ENCODE data around the gene MAFG. TPM values are rescaled to one million over a fixed set of nuclear protein-coding genes. Genes with fewer than 3 reads are reported as not detected.
A peak's percentile ranks its signal among the peaks of the same experiment; 100 is the strongest.

The MAFG gene
- total and polyA plus RNA-seq, 9 of the 15 experiments (the other 6 are each of a cell fraction or from before 2014, with no cell fraction given): 1.1 to 58.1 (median 24.9) TPM

DNA sequence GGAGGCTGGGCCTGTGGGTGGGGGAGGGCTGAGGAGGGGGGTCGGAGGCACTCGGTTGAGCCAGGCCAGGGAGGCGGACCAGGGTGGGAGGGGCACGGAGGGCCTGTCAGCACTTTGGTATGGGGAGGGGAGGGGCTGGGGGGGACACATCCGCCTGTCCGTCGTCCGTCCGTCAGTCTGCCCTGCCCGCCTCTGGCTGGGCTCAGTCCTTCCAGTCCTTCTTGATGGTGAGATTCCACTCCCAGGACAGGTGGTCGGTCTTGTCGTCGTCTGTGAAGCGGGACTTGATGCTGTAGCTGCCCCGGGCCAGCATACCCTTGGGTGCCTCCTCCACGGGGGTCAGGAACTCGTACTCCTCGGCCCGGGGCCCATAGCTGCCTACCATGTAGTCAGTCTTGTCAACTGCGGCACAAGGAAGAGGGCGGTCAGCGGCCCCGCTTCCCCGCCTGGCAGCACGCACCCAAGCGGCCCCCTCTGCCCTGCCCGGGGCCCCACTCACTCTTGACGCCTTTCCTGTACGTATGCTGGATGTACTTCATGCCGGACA is 58.8 kb downstream of the MAFG start (continued):
- TF ChIP-seq ETS1 (conservative IDR thresholded peaks at IDR 0.05; ENCODE audit: control insufficient read depth, low read depth, low read length) (0 out of 2 replicates have a peak, but pooled peaks have one; percentile 1), SREBF2 (CRISPR knock-in tag; IDR thresholded peaks at IDR 0.05) (no peak), ZNF253 (CRISPR knock-in tag; conservative IDR thresholded peaks at IDR 0.05) (no peak), ZNF174 (CRISPR knock-in tag; IDR thresholded peaks at IDR 0.05) (no peak), ARID1B (IDR thresholded peaks at IDR 0.05) (no peak), SUPT5H (IDR thresholded peaks at IDR 0.05) (no peak), ZNF347 (CRISPR knock-in tag; IDR thresholded peaks at IDR 0.05; ENCODE audit: low read depth) (no peak), PCBP1 (IDR thresholded peaks at IDR 0.05; ENCODE audit: low read depth, low read length, poor library complexity, severe bottlenecking) (peak; percentile 74), FOSL1 (tag; conservative IDR thresholded peaks at IDR 0.05) (0 out of 2 replicates have a peak, but pooled peaks have one; percentile 12)
- TF ChIP-seq, protein P1, sequence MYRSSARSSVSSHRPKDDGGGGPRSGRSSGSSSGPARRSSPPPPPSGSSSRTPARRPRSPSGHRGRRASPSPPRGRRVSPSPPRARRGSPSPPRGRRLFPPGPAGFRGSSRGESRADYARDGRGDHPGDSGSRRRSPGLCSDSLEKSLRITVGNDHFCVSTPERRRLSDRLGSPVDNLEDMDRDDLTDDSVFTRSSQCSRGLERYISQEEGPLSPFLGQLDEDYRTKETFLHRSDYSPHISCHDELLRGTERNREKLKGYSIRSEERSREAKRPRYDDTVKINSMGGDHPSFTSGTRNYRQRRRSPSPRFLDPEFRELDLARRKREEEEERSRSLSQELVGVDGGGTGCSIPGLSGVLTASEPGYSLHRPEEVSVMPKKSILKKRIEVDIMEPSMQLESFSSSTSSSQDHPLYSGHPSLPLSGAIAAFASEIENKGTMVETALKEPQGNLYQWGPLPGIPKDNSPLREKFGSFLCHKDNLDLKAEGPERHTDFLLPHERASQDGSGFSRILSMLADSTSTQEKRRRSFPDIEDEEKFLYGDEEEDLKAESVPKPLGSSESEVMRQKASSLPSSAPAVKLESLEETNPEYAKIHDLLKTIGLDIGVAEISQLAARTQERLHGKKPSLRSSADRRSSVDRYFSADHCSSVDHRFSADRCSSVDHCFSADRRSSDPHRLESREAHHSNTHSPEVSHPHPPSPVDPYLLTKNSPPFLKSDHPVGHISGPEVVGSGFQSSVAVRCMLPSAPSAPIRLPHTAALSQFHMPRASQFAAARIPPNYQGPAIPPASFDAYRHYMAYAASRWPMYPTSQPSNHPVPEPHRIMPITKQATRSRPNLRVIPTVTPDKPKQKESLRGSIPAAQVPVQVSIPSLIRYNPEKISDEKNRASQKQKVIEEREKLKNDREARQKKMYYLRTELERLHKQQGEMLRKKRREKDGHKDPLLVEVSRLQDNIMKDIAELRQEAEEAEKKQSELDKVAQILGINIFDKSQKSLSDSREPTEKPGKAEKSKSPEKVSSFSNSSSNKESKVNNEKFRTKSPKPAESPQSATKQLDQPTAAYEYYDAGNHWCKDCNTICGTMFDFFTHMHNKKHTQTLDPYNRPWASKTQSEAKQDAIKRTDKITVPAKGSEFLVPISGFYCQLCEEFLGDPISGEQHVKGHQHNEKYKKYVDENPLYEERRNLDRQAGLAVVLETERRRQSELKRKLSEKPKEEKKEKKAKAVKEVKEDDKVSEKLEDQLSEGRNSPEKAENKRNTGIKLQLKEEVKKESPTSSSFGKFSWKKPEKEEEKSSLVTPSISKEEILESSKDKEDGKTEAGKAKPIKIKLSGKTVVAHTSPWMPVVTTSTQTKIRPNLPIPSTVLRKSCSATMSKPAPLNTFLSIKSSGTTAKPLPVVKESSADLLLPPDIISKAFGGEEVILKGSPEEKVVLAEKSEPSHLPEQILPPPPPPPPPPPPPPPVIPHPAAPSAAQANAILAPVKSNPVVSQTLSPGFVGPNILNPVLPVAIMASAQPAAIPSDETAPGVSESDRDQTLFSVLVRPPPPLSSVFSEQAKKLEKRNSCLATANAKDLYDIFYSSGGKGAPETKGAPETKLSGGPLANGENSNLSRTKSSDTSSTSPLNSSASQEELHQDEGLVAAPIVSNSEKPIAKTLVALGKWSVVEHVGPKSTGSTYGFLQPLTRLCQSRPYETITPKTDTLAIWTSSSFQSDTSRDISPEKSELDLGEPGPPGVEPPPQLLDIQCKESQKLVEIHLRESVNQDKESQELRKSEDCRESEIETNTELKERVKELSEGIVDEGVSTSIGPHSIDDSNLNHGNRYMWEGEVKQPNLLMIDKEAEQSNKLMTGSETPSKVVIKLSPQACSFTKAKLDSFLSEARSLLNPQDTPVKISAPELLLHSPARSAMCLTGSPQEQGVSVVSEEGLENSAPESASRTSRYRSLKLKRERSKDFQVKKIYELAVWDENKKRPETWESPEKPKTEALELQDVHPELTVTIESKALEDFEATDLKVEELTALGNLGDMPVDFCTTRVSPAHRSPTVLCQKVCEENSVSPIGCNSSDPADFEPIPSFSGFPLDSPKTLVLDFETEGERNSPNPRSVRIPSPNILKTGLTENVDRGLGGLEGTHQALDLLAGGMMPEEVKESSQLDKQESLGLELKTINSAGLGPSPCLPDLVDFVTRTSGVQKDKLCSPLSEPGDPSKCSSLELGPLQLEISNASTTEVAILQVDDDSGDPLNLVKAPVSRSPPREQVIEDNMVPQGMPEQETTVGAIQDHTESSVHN (IDR thresholded peaks at IDR 0.05; ENCODE audit: borderline replicate concordance in 1 of 2, low read depth in 1 of 2): no peak
- TF ChIP-seq, protein P2, sequence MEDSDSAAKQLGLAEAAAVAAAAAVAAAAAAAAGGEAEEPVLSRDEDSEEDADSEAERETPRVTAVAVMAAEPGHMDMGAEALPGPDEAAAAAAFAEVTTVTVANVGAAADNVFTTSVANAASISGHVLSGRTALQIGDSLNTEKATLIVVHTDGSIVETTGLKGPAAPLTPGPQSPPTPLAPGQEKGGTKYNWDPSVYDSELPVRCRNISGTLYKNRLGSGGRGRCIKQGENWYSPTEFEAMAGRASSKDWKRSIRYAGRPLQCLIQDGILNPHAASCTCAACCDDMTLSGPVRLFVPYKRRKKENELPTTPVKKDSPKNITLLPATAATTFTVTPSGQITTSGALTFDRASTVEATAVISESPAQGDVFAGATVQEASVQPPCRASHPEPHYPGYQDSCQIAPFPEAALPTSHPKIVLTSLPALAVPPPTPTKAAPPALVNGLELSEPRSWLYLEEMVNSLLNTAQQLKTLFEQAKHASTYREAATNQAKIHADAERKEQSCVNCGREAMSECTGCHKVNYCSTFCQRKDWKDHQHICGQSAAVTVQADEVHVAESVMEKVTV (CRISPR knock-in tag; IDR thresholded peaks at IDR 0.05): no peak
- TF ChIP-seq, protein P3, sequence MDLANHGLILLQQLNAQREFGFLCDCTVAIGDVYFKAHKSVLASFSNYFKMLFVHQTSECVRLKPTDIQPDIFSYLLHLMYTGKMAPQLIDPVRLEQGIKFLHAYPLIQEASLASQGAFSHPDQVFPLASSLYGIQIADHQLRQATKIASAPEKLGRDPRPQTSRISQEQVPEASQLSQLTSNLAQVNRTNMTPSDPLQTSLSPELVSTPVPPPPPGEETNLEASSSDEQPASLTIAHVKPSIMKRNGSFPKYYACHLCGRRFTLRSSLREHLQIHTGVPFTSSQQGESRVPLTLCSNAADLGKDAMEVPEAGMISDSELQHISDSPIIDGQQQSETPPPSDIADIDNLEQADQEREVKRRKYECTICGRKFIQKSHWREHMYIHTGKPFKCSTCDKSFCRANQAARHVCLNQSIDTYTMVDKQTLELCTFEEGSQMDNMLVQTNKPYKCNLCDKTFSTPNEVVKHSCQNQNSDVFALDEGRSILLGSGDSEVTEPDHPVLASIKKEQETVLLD (IDR thresholded peaks at IDR 0.05): no peak
- TF ChIP-seq, protein P4, sequence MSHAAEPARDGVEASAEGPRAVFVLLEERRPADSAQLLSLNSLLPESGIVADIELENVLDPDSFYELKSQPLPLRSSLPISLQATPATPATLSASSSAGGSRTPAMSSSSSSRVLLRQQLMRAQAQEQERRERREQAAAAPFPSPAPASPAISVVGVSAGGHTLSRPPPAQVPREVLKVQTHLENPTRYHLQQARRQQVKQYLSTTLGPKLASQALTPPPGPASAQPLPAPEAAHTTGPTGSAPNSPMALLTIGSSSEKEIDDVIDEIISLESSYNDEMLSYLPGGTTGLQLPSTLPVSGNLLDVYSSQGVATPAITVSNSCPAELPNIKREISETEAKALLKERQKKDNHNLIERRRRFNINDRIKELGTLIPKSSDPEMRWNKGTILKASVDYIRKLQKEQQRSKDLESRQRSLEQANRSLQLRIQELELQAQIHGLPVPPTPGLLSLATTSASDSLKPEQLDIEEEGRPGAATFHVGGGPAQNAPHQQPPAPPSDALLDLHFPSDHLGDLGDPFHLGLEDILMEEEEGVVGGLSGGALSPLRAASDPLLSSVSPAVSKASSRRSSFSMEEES (CRISPR knock-in tag; IDR thresholded peaks at IDR 0.05): no peak
